GM12873 (cell line): ENCODE data around the gene CPED1.

ENCODE experiments used
- CTCF ChIP-seq: IDR thresholded peaks from 2 replicates; pipeline ENCODE4 v1.5.1; 2012; ENCODE audit warnings: low read depth, mild to moderate bottlenecking, moderate library complexity, low read length, control low read depth; ENCODE audit not compliant: insufficient read depth; ENCODE audit errors: missing control alignments

The CPED1 gene

GRCh38 chr7:121097577-121097976 is 109.1 kb downstream of the CPED1 start:
- TF ChIP-seq CTCF: no peak

GRCh38 chr7:121099572-121099971 is 111.1 kb downstream of the CPED1 start:
- no peak for TF ChIP-seq CTCF

- TF ChIP-seq CTCF: no peak
Observed at GRCh38 chr7:121101083-121101482, 112.6 kb downstream of the CPED1 start.

GRCh38 chr7:121101621-121102020 is 113.1 kb downstream of the CPED1 start:
- TF ChIP-seq CTCF: no peak

- TF ChIP-seq CTCF: no peak
Observed at GRCh38 chr7:121102619-121103018, 114.1 kb downstream of the CPED1 start.

- no peak for TF ChIP-seq CTCF
Observed at GRCh38 chr7:121103086-121103485, 114.6 kb downstream of the CPED1 start.

- no peak for TF ChIP-seq CTCF
Observed at GRCh38 chr7:121103579-121103978, 115.1 kb downstream of the CPED1 start.
